Measurements from ENCODE around the gene OR4K13.

Gene OR4K13

GRCh38 chr14:20035938-20036337, at the start of gene OR4K13:
OR4K13 (minus strand) TSS chr14:20036038; CDS start chr14:20034758, 1,280 bp downstream.
- DNase-seq: no peak

- DNase-seq: no peak
These were observed 23.9 kb upstream of the OR4K13 start, which contains the start of gene OR4L1 for GRCh38 chr14:20059745-20060144. OR4L1 (plus strand) TSS chr14:20060045; CDS start chr14:20060045, 0 bp downstream.

- DNase-seq: no peak
These were observed 12.4 kb upstream of the OR4K13 start for GRCh38 chr14:20048202-20048601.

- DNase-seq: no peak
These were observed 8.4 kb upstream of the OR4K13 start for GRCh38 chr14:20044243-20044642.

- DNase-seq: no peak
These were observed 389 bp downstream of the OR4K13 start for GRCh38 chr14:20035449-20035848.

GRCh38 chr14:20031058-20031457, 4.8 kb downstream of the OR4K13 start:
- no peak for DNase-seq

GRCh38 chr14:20019257-20019865, 16.5 kb downstream of the OR4K13 start, which contains the start of gene OR4K14:
OR4K14 (minus strand) TSS chr14:20019307; CDS start chr14:20015193, 4,114 bp downstream.
- DNase-seq: no peak

GRCh38 chr14:20008156-20008555, 27.7 kb downstream of the OR4K13 start:
- no peak for DNase-seq

- DNase-seq: no peak
These were observed 33.5 kb downstream of the OR4K13 start for GRCh38 chr14:20002319-20002718.

- no peak for DNase-seq
These were observed 34.0 kb downstream of the OR4K13 start, which contains the start of gene OR4Q2 for GRCh38 chr14:20001863-20002262. OR4Q2 (plus strand) TSS chr14:20002163.

- no peak for DNase-seq
These were observed 42.4 kb downstream of the OR4K13 start for GRCh38 chr14:19993438-19993837.

Measured in CD4-positive, alpha-beta T cell treated with Interleukin-17A for 4 hours (primary cell).